WTC11 (cell line): Measurements from ENCODE around the gene SPATA17. TPM values are rescaled to one million over a fixed set of nuclear protein-coding genes. Genes with fewer than 3 reads are reported as not detected.

ENCODE experiments used
- ATAC-seq: fragments of 200-7000 bp; cut with Tn5 transposase; 2 replicates; pipeline ENCODE4 v1.10.0; 2021; ENCODE audit warnings: mild to moderate bottlenecking, moderate library complexity
- CTCF ChIA-PET: fragments of 300-600 bp; sonication (Branson Sonifier 250); formaldehyde crosslinking; loops from one replicate; lab custom pipeline; 2021; ENCODE audit warnings: antibody characterized with exemption; lab: Charles Lee
- POLR2A ChIA-PET: fragments of 350-600 bp; sonication (Branson Sonifier 250); formaldehyde crosslinking; loops from one replicate; lab custom pipeline; 2021; ENCODE audit warnings: antibody characterized with exemption; lab: Charles Lee
- DNase-seq: peaks from one replicate; pipeline ENCODE4 v3.0.0; 2021; ENCODE audit warnings: low spot score
- H3K27ac Mint-ChIP-seq: 2 replicates; pipeline ENCODE4 v1.8.0; 2021; ENCODE audit warnings: mixed read lengths
- H3K27me3 Mint-ChIP-seq: 2 replicates; pipeline ENCODE4 v1.8.0; 2021; ENCODE audit warnings: low read depth, mild to moderate bottlenecking, moderate library complexity, mixed read lengths
- H3K36me3 Mint-ChIP-seq: 2 replicates; pipeline ENCODE4 v1.8.0; 2021; ENCODE audit warnings: mixed read lengths
- H3K4me1 Mint-ChIP-seq: 2 replicates; pipeline ENCODE4 v1.8.0; 2022; ENCODE audit warnings: mixed read lengths
- H3K4me3 Mint-ChIP-seq: 2 replicates; pipeline ENCODE4 v1.8.0; 2021; ENCODE audit warnings: mild to moderate bottlenecking, moderate library complexity, mixed read lengths
- H3K9me3 Mint-ChIP-seq: 2 replicates; pipeline ENCODE4 v1.8.0; 2021; ENCODE audit warnings: mixed read lengths
- CREB1 ChIP-seq: sonication (generic); formaldehyde crosslinking; IDR thresholded peaks from 2 replicates; pipeline ENCODE4 v1.8.0; 2023; ENCODE audit warnings: mild to moderate bottlenecking, missing genetic modification reagents
- CREM ChIP-seq: sonication (generic); formaldehyde crosslinking; IDR thresholded peaks from 2 replicates; pipeline ENCODE4 v1.8.1; 2022; ENCODE audit warnings: mild to moderate bottlenecking, missing genetic modification reagents, moderate library complexity
- ELF4 ChIP-seq: sonication (generic); formaldehyde crosslinking; IDR thresholded peaks from 2 replicates; pipeline ENCODE4 v1.8.1; 2022; ENCODE audit warnings: low read depth, mild to moderate bottlenecking, moderate library complexity, missing genetic modification reagents
- ETV6 ChIP-seq: sonication (generic); formaldehyde crosslinking; IDR thresholded peaks from 2 replicates; pipeline ENCODE4 v1.8.1; 2022; ENCODE audit warnings: mild to moderate bottlenecking, missing genetic modification reagents
- FOXP1 ChIP-seq: sonication (generic); formaldehyde crosslinking; IDR thresholded peaks from 2 replicates; pipeline ENCODE4 v1.8.0; 2022; ENCODE audit warnings: missing genetic modification reagents, mild to moderate bottlenecking, moderate library complexity, borderline replicate concordance
- HMGA2 ChIP-seq: fragments of 250-450 bp; sonication (Bioruptor Pico); IDR thresholded peaks from 2 replicates; pipeline ENCODE4 v1.4.0; 2021; ENCODE audit warnings: mild to moderate bottlenecking, moderate library complexity
- JUN ChIP-seq: sonication (generic); formaldehyde crosslinking; IDR thresholded peaks from 2 replicates; pipeline ENCODE4 v1.8.0; 2023; ENCODE audit warnings: mild to moderate bottlenecking, missing genetic modification reagents
- NR2C2 ChIP-seq: sonication (generic); formaldehyde crosslinking; IDR thresholded peaks from 2 replicates; pipeline ENCODE4 v1.8.0; 2022; ENCODE audit warnings: mild to moderate bottlenecking, missing genetic modification reagents
- NR3C1 ChIP-seq: sonication (generic); formaldehyde crosslinking; conservative IDR thresholded peaks from 2 replicates; pipeline ENCODE4 v1.8.1; 2023; ENCODE audit warnings: low read depth, mild to moderate bottlenecking, missing genetic modification reagents
- RELA ChIP-seq: sonication (generic); formaldehyde crosslinking; IDR thresholded peaks from 2 replicates; pipeline ENCODE4 v1.8.1; 2022; ENCODE audit warnings: missing genetic modification reagents, mild to moderate bottlenecking, borderline replicate concordance
- TCF7 ChIP-seq: sonication (generic); formaldehyde crosslinking; IDR thresholded peaks from 2 replicates; pipeline ENCODE4 v1.8.0; 2022; ENCODE audit warnings: mild to moderate bottlenecking, low read depth, missing genetic modification reagents, moderate library complexity
- ZNF396 ChIP-seq: fragments of 250-450 bp; sonication (Bioruptor Pico); IDR thresholded peaks from 2 replicates; pipeline ENCODE4 v1.8.0; 2021; ENCODE audit warnings: mild to moderate bottlenecking, moderate library complexity, borderline replicate concordance
- ZNF671 ChIP-seq: fragments of 250-450 bp; sonication (Bioruptor Pico); IDR thresholded peaks from 2 replicates; pipeline ENCODE4 v1.8.0; 2021; ENCODE audit warnings: mild to moderate bottlenecking
- total RNA-seq: library from RNA; stranded (reverse); gene quantifications from 3 replicates; pipeline ENCODE4 v1.2.3, GENCODE V29; 2021
- TF ChIP-seq, protein P1 (sequence below): sonication (generic); formaldehyde crosslinking; conservative IDR thresholded peaks from 2 replicates; pipeline ENCODE4 v1.8.1; 2023; ENCODE audit warnings: mild to moderate bottlenecking, low read depth, missing genetic modification reagents, moderate library complexity
- TF ChIP-seq, protein P2 (sequence below): sonication (generic); formaldehyde crosslinking; IDR thresholded peaks from 2 replicates; pipeline ENCODE4 v1.8.0; 2022; ENCODE audit warnings: mild to moderate bottlenecking, missing genetic modification reagents
- TF ChIP-seq, protein P3 (sequence below): sonication (generic); formaldehyde crosslinking; IDR thresholded peaks from 2 replicates; pipeline ENCODE4 v1.8.1; 2023; ENCODE audit warnings: mild to moderate bottlenecking, moderate library complexity, missing genetic modification reagents
- TF ChIP-seq, protein P4 (sequence below): sonication (generic); formaldehyde crosslinking; IDR thresholded peaks from 2 replicates; pipeline ENCODE4 v1.8.1; 2023; ENCODE audit warnings: mild to moderate bottlenecking, missing genetic modification reagents
- TF ChIP-seq, protein P5 (sequence below): sonication (generic); formaldehyde crosslinking; IDR thresholded peaks from 2 replicates; pipeline ENCODE4 v1.8.1; 2022; ENCODE audit warnings: missing genetic modification reagents, borderline replicate concordance
- TF ChIP-seq, protein P6 (sequence below): sonication (generic); formaldehyde crosslinking; IDR thresholded peaks from 2 replicates; pipeline ENCODE4 v1.8.0; 2023; ENCODE audit warnings: missing genetic modification reagents

The SPATA17 gene
- total RNA-seq, 1 experiment from 2014 or later = 1.3 TPM

DNA sequence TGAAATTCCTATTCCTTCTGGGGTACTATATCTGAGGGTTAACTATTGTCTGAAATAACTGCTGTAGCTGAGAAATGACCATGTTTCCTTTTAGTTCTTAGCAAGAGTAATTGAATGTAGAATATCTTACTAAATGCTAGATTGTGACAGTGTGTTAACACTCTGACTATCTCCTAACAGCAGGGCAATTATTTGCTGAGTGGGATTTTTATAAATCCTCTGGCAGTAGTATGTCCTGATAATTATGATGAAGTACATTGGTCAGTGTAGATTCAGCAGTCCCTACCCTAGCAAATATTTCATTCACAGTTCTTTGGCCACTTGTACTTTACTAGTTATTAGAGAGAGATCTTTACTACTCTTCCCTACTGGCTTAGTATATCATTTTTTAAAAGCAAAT lies 138.6 kb downstream of the SPATA17 start (continued):
- TF ChIP-seq, protein P1, sequence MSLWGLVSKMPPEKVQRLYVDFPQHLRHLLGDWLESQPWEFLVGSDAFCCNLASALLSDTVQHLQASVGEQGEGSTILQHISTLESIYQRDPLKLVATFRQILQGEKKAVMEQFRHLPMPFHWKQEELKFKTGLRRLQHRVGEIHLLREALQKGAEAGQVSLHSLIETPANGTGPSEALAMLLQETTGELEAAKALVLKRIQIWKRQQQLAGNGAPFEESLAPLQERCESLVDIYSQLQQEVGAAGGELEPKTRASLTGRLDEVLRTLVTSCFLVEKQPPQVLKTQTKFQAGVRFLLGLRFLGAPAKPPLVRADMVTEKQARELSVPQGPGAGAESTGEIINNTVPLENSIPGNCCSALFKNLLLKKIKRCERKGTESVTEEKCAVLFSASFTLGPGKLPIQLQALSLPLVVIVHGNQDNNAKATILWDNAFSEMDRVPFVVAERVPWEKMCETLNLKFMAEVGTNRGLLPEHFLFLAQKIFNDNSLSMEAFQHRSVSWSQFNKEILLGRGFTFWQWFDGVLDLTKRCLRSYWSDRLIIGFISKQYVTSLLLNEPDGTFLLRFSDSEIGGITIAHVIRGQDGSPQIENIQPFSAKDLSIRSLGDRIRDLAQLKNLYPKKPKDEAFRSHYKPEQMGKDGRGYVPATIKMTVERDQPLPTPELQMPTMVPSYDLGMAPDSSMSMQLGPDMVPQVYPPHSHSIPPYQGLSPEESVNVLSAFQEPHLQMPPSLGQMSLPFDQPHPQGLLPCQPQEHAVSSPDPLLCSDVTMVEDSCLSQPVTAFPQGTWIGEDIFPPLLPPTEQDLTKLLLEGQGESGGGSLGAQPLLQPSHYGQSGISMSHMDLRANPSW (CRISPR knock-in tag) = no peak
- TF ChIP-seq, protein P2, sequence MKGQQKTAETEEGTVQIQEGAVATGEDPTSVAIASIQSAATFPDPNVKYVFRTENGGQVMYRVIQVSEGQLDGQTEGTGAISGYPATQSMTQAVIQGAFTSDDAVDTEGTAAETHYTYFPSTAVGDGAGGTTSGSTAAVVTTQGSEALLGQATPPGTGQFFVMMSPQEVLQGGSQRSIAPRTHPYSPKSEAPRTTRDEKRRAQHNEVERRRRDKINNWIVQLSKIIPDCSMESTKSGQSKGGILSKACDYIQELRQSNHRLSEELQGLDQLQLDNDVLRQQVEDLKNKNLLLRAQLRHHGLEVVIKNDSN (CRISPR knock-in tag) = no peak
- TF ChIP-seq RELA = no peak
- no peak for TF ChIP-seq NR3C1 (CRISPR knock-in tag)
- TF ChIP-seq, all 79 proteins: peak for 0

DNA sequence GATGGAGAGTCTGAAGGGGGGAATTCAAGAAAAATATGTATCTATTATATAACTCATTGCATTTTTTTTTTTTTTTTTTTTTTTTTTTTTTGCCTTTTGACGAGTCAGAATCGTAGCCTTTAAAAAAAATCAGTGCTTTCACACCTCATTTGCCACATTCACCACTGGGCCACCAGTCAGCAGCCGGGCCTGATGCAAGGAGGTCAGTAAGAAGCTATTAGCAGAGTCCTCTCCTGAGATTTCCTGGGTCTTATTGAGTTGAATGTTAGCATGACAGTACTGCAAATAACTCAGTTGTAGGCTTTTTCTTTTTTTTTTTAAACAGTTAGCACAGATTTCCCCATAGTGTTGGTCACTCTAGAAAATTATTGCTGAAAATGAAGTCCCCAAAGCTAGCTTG lies 139.8 kb downstream of the SPATA17 start:
- no peaks in the 10 kb centered on the region for H3K27me3 Mint-ChIP-seq
- ATAC-seq (peak; percentile 62), DNase-seq (no peak)
- ChIA-PET POLR2A (no interaction called here), CTCF (no interaction called here)
- no peak overlapping the region for H3K27ac Mint-ChIP-seq
- H3K4me3 Mint-ChIP-seq = no peak overlapping the region
- no peaks in the 10 kb centered on the region for H3K36me3 Mint-ChIP-seq
- H3K9me3 Mint-ChIP-seq = no peaks in the 10 kb centered on the region
- H3K4me1 Mint-ChIP-seq = no peaks in the 10 kb centered on the region
- TF ChIP-seq, protein P3, sequence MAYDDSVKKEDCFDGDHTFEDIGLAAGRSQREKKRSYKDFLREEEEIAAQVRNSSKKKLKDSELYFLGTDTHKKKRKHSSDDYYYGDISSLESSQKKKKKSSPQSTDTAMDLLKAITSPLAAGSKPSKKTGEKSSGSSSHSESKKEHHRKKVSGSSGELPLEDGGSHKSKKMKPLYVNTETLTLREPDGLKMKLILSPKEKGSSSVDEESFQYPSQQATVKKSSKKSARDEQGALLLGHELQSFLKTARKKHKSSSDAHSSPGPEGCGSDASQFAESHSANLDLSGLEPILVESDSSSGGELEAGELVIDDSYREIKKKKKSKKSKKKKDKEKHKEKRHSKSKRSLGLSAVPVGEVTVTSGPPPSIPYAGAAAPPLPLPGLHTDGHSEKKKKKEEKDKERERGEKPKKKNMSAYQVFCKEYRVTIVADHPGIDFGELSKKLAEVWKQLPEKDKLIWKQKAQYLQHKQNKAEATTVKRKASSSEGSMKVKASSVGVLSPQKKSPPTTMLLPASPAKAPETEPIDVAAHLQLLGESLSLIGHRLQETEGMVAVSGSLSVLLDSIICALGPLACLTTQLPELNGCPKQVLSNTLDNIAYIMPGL (CRISPR knock-in tag) = no peak
- TF ChIP-seq ZNF671 (no peak), ELF4 (CRISPR knock-in tag) (no peak)
- TF ChIP-seq, protein P4, sequence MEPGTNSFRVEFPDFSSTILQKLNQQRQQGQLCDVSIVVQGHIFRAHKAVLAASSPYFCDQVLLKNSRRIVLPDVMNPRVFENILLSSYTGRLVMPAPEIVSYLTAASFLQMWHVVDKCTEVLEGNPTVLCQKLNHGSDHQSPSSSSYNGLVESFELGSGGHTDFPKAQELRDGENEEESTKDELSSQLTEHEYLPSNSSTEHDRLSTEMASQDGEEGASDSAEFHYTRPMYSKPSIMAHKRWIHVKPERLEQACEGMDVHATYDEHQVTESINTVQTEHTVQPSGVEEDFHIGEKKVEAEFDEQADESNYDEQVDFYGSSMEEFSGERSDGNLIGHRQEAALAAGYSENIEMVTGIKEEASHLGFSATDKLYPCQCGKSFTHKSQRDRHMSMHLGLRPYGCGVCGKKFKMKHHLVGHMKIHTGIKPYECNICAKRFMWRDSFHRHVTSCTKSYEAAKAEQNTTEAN = no peak

DNA sequence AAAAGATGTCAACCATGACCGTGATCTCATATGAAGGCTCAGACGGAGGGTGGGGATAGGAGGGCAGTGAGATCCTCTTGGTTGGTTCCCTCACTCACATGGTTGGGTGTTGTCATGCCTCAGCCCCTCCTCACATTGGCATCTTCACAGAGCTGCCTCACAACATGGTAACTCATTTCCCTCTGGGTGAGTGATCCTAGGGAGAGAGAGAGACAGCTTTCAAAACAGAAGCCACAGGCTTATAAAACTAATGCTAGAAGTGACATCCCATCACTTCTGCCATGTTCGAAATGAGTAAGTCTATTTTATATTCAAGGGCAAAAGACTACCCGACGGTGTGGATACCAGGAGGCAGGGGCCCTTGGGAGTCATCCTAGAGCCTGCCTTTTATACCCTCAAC lies 145.5 kb downstream of the SPATA17 start:
- POLR2A ChIA-PET = no interaction called here
- CTCF ChIA-PET = no interaction called here
- no peak for TF ChIP-seq ZNF396 (CRISPR knock-in tag)
- no peak for TF ChIP-seq FOXP1 (CRISPR knock-in tag)
- no peak for TF ChIP-seq NR2C2 (CRISPR knock-in tag)
- TF ChIP-seq, protein P5, sequence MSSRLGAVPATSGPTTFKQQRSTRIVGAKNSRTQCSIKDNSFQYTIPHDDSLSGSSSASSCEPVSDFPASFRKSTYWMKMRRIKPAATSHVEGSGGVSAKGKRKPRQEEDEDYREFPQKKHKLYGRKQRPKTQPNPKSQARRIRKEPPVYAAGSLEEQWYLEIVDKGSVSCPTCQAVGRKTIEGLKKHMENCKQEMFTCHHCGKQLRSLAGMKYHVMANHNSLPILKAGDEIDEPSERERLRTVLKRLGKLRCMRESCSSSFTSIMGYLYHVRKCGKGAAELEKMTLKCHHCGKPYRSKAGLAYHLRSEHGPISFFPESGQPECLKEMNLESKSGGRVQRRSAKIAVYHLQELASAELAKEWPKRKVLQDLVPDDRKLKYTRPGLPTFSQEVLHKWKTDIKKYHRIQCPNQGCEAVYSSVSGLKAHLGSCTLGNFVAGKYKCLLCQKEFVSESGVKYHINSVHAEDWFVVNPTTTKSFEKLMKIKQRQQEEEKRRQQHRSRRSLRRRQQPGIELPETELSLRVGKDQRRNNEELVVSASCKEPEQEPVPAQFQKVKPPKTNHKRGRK (CRISPR knock-in tag) = no peak
- TF ChIP-seq, protein P6, sequence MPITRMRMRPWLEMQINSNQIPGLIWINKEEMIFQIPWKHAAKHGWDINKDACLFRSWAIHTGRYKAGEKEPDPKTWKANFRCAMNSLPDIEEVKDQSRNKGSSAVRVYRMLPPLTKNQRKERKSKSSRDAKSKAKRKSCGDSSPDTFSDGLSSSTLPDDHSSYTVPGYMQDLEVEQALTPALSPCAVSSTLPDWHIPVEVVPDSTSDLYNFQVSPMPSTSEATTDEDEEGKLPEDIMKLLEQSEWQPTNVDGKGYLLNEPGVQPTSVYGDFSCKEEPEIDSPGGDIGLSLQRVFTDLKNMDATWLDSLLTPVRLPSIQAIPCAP (CRISPR knock-in tag) = no peak
- no peak for TF ChIP-seq JUN (CRISPR knock-in tag)
- TF ChIP-seq TCF7 (CRISPR knock-in tag) = no peak
- no peak for TF ChIP-seq CREB1 (CRISPR knock-in tag)
- TF ChIP-seq HMGA2 = no peak
- TF ChIP-seq CREM (CRISPR knock-in tag) = no peak
- no peak for TF ChIP-seq ETV6 (CRISPR knock-in tag)
- TF ChIP-seq, all 79 proteins: peak for 0
- DNase-seq (no peak), ATAC-seq (no peak)
- Mint-ChIP-seq H3K9me3 (no peaks in the 10 kb centered on the region), H3K4me3 (no peak overlapping the region), H3K27ac (no peak overlapping the region), H3K4me1 (no peaks in the 10 kb centered on the region), H3K36me3 (no peaks in the 10 kb centered on the region), H3K27me3 (no peaks in the 10 kb centered on the region)
